Activated CD4-positive, alpha-beta T cell treated with anti-CD3 and anti-CD28 coated beads, Interleukin-2, Interleukin-6, amounts not matched to agents 100 ng/mL and 50 ng/mL, durations not matched to agents 16 hours and 8 hours (primary cell): ENCODE results near the gene ITPR1.

ENCODE experiments used
- DNase-seq: peaks from one replicate; pipeline ENCODE4 v3.0.0-alpha.2; 2020

ITPR1 gene

DNA sequence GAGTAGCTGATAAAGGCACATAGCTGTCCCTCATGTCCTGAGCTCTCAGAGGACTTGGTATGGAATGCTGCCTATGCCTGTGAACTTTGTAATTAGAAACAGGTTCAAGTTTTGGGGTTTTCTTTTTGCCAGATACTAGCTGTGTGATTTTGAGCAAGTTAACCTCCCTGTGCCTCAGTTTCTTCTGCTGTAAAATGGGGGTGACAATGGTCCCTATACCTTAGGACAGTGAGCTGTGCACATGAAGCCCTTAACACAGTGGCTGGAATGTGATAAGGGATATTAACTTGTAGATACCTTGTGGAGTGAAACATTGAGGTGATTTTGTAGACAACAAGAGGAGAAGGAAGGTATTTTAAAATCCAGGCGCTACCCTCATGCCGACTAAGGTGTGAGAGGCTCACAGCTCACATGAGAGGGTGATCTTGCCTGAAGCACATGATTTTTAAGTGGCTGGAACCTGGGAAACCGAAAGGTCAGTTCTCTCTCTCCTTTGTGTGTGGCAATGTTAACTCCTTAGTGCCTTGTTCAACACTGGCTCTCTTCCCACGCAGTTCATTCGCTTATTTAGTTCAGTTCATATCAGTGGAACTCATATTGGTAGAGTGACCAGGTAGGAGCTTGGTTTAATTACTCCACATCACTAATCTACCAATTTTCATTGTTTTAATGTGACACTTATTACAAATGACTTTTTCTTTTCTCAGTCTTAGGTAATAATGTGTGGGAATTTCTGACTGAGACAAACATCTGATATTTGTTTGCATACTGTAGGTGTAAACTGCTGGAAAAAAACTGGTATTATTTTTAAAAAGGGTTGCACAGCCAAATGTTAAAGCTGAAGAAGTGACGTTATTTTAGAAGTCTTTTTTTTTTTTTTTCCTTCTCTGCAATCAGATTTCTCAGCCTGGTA is 236.2 kb downstream of the ITPR1 start:
- DNase-seq, result no peak

GRCh38 chr3:4730719-4731118 is 237.6 kb downstream of the ITPR1 start:
- no peak for DNase-seq

GRCh38 chr3:4731543-4732111 is 238.5 kb downstream of the ITPR1 start:
- DNase-seq, result no peak

DNA sequence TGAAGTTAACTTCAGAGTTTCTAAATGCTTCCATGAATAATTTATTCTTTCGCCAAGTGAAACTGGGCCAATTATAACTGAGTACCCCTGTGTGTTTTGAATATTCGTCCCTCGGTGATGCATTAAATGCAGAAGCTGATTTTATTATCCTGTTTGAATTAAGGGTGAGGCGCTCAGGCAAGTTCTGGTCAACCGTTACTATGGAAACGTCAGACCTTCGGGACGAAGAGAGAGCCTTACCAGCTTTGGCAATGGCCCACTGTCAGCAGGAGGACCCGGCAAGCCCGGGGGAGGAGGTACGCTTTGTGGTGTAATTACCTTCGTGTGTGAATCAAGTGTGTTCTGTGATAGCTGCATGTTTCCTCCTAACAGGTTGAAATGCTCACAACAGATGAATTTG is 239.8 kb downstream of the ITPR1 start:
- no peak for DNase-seq

GRCh38 chr3:4734454-4734853 is 241.3 kb downstream of the ITPR1 start:
- no peak for DNase-seq

- no peak for DNase-seq
Measured at GRCh38 chr3:4735243-4735642, 242.1 kb downstream of the ITPR1 start.

- no peak for DNase-seq
Measured at GRCh38 chr3:4736284-4736861, 243.2 kb downstream of the ITPR1 start.

- peak; percentile 24 for DNase-seq
Measured at GRCh38 chr3:4738737-4739274, 245.7 kb downstream of the ITPR1 start.

DNA sequence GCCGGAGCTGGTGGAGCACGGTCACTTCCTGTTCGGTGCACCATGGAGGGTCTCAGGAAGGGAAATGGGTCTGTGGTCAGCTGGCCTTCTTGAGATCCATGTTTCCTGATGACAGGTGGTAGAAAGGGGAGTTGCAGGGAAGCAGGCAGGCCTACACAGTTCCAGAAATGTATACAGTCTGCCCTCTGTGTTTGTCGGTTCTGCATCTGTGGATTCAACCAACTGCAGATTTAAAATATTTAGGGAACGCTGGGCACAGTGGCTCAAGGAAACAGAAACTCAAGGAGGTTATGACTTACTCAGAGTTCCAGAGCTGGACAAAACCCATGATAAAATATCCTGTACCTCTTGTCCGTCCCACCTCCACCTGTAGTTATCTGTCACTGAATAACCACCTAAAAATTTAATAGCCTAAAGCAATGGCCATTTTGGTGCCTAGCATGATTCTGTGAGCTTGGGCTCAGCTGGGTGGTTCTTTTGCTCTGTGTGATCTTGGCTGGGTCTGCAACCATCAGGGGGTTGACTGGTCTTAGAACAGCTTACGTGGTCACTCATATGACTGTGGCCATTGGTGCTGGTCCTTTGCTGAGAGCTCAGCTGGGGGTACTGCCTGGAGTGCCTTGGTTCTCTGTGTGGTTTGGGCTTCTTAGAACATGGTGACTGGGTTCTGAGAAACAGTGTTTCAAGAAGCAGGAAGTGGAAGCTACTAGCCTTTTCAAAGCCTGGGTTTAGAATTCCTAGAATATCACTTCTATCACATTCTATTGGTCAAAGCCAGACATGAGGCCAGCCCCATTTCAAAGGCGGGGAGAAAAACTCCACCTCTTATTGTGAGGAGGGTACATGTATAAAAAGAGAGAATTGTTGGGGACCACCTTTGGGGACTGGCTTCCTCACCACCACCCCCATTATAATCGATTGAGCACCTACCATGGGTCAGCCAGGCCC is 246.4 kb downstream of the ITPR1 start:
- DNase-seq, result peak; percentile 75

GRCh38 chr3:4740397-4741105 is 247.4 kb downstream of the ITPR1 start:
- peak; percentile 19 for DNase-seq

DNA sequence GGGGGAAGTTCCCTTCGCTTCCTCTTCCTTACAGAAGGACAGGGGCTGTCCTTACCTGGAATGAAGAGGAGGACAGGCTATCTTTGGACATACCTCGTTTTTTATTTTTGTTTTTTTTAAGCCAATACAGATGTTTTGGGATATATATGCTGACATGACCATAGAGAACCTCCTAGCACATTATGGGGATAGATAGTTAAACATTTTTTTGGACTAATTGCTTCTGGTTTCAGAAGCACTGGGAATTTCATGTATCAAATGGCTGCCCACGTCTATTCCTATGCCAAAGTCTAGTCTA is 247.9 kb downstream of the ITPR1 start:
- no peak for DNase-seq

GRCh38 chr3:4741404-4742307 is 248.5 kb downstream of the ITPR1 start:
- peak; percentile 58 for DNase-seq

DNA sequence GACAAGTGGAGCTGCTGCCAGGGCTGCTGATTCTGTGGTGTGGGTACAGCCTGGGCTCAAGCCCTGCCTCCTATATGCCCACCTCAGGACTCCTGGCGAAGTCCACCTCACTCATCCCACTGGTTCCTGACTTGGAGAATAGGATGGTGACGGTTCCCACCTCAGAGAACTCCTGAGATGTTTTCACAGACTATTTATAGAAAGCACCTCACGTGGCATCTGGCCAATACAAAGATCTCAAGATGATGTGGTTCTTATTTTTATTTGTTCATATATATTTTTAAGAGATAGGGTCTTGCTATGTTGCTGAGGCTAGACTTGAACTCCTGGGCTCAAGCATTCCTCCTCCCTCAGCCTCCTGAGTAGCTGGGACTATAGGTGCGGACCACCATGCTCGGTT is 249.2 kb downstream of the ITPR1 start:
- DNase-seq, result no peak

DNA sequence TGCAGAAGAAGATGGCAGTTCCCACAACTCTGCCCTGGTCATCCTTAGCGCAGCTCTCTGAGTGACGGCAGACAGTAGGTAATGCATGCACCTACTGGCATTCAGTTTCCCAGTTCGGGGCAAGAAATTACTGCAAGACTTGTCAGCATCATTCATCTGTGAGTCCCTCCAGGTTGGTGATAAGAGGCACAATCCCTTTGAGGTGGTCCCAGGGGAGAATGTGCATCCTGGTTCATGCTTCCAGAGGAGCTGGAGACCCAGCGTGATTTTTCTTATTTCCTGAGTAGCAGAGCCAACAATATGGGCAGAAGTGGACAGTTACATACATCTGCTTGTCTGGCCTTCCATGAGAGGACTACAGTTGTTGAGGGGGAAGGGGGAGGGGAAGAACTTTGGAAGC is 250.2 kb downstream of the ITPR1 start:
- DNase-seq, result no peak

- DNase-seq, result no peak
Measured at GRCh38 chr3:4744405-4745234, 251.5 kb downstream of the ITPR1 start.

DNA sequence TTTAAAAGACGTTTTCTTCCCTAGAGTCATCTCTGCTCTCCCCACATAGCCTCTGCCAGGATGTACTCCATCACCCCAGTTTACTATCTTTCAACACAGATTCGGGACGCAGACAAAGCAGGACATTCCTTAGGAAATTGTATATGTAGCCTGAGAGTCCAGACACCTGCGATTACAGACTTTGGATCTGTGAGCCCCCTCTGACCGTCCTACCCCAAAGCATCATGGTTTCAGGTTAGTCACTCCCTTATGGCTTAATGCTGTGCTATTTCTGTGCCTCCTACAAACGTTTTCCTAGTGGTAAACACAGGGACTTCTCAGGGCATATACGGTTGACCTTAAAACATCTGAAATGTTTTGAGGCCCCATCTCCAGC is 252.1 kb downstream of the ITPR1 start:
- no peak for DNase-seq

GRCh38 chr3:4746241-4746958 is 253.3 kb downstream of the ITPR1 start:
- DNase-seq, result no peak

GRCh38 chr3:4748127-4748526 is 255.0 kb downstream of the ITPR1 start:
- DNase-seq, result no peak

DNA sequence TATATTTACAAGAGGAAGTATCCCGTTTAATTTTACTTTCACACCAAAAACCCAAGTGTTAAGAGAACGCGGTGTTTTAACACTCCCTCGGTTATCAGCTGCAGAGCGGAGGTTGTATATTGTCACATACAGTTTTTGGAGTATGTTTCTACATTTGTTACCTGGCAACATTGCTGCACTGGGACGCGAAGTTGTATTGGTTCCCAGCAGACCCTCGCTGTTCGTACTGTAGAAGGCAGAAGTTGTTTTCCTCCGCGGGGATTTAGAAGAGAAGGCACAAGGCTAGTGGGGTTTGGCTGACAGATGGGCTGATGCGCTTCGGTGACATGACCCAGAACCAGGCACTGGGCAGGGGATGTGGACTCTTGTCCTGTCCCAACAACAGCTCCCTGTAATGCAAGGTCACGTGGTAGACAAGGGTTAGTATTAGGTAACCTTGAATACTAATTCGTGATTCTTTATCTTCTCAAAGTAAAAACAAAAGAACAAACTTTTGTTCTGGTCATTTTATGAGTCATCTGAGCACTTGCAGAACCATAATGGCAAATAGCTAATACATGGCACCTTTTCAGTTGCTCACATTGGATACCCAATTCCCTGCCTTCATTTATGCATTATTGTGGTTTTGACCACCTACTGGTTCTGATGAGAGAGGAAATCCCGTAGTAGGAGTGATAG is 255.7 kb downstream of the ITPR1 start:
- no peak for DNase-seq
